Measurements from ENCODE around the gene DLX3.

DNA sequence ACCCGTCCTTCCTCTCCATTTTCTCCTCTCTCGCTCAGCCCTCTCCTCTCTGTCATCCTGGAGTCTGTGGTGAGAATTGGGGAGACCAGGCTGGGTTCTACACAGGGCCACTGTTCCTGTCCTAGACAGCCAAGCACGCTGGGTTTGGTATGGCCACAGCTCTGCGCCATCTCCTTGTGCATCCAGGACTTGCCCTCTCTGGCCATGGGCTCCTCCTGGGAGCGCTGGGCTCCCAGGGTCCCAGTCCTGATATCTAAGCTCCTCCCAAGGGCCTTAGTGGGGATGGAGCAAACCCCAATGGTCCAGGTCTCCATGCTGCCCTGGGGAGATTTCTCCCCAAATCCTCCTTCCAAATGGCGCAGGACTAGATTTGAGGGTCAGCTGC is 33.7 kb upstream of the DLX3 start:
- TF ChIP-seq, protein P1, sequence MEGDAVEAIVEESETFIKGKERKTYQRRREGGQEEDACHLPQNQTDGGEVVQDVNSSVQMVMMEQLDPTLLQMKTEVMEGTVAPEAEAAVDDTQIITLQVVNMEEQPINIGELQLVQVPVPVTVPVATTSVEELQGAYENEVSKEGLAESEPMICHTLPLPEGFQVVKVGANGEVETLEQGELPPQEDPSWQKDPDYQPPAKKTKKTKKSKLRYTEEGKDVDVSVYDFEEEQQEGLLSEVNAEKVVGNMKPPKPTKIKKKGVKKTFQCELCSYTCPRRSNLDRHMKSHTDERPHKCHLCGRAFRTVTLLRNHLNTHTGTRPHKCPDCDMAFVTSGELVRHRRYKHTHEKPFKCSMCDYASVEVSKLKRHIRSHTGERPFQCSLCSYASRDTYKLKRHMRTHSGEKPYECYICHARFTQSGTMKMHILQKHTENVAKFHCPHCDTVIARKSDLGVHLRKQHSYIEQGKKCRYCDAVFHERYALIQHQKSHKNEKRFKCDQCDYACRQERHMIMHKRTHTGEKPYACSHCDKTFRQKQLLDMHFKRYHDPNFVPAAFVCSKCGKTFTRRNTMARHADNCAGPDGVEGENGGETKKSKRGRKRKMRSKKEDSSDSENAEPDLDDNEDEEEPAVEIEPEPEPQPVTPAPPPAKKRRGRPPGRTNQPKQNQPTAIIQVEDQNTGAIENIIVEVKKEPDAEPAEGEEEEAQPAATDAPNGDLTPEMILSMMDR (IDR thresholded peaks at IDR 0.05) = no peak
- no peak for TF ChIP-seq POLR2A (IDR thresholded peaks at IDR 0.05)

Data from body of pancreas (tissue), 4 donors.